Activated CD8-positive, alpha-beta memory T cell treated with anti-CD3 and anti-CD28 coated beads, Interleukin-2, amount 50 U/mL, for 24 hours (primary cell): ENCODE measurements around the gene KRTAP5-4.
"Not testable (repeated sequence)": the region's sequence is repeated elsewhere in the genome, so short reads cannot be mapped to it uniquely, and the experiment has no call there.

Source experiments
- DNase-seq: peaks from one replicate; pipeline ENCODE4 v3.0.0-alpha.2; 2020; ENCODE audit errors: extremely low read depth

KRTAP5-4 gene

GRCh38 chr11:1622086-1622485 lies at the start of gene KRTAP5-4:
Gene KRTAP5-4 (minus strand): TSS chr11:1622138. CDS start chr11:1622093, 45 bp downstream.
- DNase-seq = no peak

GRCh38 chr11:1671658-1672057 lies 49.7 kb upstream of the KRTAP5-4 start:
- DNase-seq = no peak

- no peak for DNase-seq
These were observed 49.0 kb upstream of the KRTAP5-4 start for GRCh38 chr11:1670905-1671371.

DNA sequence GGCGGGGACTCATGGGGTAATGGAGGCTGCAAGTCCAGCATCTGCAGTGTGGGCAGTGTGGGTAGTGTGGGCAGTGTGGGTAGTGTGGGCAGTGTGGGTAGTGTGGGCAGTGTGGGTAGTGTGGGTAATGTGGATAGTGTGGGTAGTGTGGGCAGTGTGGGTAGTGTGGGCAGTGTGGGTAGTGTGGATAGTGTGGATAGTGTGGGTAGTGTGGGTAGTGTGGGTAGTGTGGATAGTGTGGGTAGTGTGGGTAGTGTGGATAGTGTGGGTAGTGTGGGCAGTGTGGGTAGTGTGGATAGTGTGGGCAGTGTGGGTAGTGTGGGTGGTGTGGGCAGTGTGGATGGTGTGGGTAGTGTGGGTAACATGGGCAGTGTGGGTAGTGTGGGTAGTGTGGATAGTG lies 48.5 kb upstream of the KRTAP5-4 start:
- DNase-seq = not testable (repeated sequence)

DNA sequence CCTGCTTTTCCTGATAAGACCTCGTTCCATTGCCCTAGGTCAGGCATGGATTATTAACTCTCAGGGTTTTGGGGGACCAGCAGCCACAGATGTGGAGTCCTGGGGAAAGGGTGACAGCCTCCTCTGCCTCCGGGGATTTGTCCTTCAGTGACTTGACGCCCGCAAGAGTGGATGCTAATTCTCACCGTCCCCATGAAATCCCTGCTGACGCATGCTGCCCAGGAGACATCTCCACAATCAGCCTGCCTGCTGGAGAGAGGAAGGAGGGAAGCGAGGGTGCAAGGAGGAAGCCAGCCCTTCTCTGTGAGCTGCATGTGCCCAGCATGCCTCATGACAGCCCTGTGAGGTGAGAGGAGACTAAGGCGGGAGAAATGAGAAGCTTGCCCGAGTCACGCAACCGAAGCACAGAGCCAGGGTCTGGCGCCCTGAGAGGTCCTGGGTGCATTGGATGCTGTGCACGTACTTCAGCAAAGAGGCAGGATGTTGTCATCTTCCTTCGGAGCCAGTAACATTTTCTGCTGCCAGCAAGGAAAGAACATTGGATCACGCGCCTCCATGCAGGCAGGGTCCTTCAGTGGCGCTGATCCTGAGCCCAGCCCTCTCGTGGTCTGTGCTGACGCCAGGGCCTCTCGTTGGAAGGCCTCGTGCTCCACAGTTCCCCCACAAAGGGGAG lies 47.7 kb upstream of the KRTAP5-4 start:
- no peak for DNase-seq

GRCh38 chr11:1668911-1669473 lies 47.1 kb upstream of the KRTAP5-4 start:
- no peak for DNase-seq

DNA sequence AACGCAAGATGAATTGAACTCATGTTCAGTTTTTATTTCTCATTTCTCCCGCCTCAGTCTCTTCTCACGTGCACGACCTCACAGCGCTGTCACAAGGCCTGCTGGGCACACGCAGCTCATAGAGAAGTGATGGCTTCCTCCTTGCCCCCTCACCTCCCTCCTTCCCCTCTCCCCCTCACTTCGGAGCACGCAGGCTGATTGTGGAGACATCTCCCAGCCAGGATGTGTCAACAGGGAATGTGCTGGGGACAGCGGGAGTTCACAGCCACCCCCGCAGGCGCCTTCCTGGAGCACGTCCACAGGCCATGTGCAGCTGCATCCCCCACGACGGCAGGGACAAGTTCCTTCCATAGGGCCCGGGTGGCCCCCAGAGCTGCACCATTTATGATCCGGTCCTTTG lies 46.0 kb upstream of the KRTAP5-4 start:
- DNase-seq = no peak

- no peak for DNase-seq
These were observed 45.3 kb upstream of the KRTAP5-4 start for GRCh38 chr11:1667121-1667850.

- DNase-seq = no peak
These were observed 43.4 kb upstream of the KRTAP5-4 start for GRCh38 chr11:1665313-1665712.

DNA sequence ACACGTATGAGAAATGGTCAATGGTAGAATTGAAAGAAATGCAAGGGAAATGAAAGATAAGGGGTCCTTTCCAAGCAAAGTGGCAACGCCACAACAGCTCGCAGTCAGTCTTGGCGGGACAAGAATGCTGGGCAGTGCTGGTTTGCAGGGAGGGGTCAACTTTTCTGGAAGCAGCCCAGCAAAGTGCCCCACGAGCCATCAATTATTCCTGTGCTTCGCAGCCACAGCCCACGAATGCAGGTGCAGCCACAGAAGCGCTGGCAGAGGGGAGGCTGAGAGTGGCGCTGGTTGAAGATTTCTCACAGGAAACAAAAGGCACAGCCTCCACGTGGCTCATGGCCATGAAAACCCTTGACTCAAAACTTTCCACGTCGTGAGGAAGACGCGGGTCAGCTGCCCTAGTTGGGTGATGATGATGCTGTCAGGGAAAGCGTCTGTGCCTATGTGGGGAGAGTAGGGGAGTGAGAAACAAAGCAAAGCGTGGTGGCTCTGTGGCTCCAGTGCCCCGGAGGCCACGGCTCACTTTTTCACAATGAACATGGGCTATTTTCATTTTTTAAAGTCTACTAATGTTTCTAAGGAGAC lies 40.9 kb upstream of the KRTAP5-4 start:
- DNase-seq = not testable (repeated sequence)

- DNase-seq = not testable (repeated sequence)
These were observed 39.7 kb upstream of the KRTAP5-4 start for GRCh38 chr11:1661454-1662269.

- no peak for DNase-seq
These were observed 38.4 kb upstream of the KRTAP5-4 start for GRCh38 chr11:1660111-1660867.

DNA sequence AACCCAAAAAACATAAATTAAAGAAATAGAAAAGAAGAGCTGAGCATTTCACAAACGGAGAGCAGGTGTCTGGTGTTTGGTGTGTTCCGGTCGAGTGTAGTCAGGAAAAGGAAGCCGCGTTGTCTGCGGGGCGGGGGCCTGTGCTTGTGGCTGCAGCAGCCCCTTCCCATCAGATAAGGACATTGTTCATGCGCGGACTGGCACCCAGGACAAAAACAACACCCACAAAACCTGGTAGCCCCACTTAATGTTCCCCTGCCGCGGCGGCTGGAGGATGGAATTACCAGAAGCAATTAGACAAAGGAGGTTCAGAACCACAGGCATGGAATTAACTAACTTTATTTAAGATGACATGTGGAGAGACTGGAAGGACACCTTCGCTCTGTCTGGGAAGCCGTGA lies 37.6 kb upstream of the KRTAP5-4 start:
- no peak for DNase-seq

- DNase-seq = no peak
These were observed 34.7 kb upstream of the KRTAP5-4 start for GRCh38 chr11:1656670-1657069.

GRCh38 chr11:1656061-1656441 lies 34.1 kb upstream of the KRTAP5-4 start:
- no peak for DNase-seq

DNA sequence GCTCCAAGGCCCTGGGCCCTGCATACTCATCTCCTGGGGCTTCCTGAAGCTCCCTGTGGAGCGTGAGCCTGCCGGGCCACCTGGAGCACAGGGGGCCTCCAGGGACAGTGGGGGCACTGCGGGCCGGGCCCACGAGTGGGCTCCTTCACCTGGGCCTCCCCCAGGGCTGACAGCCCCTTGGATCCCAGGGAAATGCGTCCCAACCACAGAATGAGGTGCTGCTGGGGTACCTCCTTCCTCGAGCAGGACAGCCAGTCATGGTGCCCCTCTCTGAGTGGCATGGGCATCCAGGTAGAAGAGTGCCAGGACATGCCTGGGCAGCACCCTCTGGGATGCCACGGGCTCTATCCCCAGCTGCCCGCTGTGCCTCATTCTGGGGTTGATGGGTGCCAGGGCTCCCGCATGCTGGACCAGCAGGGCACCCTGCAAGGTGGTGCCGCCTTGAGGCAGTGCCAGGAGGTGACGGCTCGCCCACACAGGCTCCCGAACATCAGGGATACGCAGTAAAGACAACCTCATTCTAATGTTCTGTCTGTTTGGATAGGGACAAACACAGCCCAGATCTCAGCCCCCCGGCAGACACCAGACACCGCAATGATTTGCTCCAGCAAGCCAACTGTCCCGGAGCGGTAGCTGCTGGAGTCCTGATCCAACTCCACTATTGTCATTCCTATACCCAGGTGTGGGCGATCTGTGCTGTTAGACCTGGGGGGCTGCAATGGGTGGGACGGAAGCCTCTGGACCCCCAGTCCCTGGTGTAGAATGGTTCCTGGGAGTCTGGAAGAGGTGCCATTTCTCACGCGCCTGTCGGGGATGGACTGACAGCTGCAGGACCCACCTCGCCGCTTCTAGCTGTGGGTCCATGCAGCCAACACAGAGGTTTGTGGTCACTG lies 33.5 kb upstream of the KRTAP5-4 start:
- DNase-seq = no peak

- no peak for DNase-seq
These were observed 32.6 kb upstream of the KRTAP5-4 start for GRCh38 chr11:1654388-1655167.

- no peak for DNase-seq
These were observed 31.8 kb upstream of the KRTAP5-4 start for GRCh38 chr11:1653541-1654387.
